ENCODE measurements around the gene KLK15.

- no peak for TF ChIP-seq CTCF (IDR thresholded peaks at IDR 0.05; ENCODE audit: low read depth, low read length)
- TF ChIP-seq EZH2phosphoT487 (IDR thresholded peaks at IDR 0.05; ENCODE audit: low read depth): no peak
These were observed 57.2 kb downstream of the KLK15 start for GRCh38 chr19:50776131-50776530.

All from OCI-LY3 (cell line).